ENCODE measurements around the gene MTA1. TPM values are rescaled to one million over a fixed set of nuclear protein-coding genes. Genes with fewer than 3 reads are reported as not detected.

The MTA1 gene
- total RNA-seq, 4 donors from 2014 or later: 75.7 to 295 (median 165) TPM

- no peak overlapping the region for H3K4me3 ChIP-seq
- DNase-seq: no peak
- H3K27me3 ChIP-seq: no peaks in the 10 kb centered on the region
- no peak for TF ChIP-seq POLR2A (IDR thresholded peaks at IDR 0.05)
- TF ChIP-seq, protein P1, sequence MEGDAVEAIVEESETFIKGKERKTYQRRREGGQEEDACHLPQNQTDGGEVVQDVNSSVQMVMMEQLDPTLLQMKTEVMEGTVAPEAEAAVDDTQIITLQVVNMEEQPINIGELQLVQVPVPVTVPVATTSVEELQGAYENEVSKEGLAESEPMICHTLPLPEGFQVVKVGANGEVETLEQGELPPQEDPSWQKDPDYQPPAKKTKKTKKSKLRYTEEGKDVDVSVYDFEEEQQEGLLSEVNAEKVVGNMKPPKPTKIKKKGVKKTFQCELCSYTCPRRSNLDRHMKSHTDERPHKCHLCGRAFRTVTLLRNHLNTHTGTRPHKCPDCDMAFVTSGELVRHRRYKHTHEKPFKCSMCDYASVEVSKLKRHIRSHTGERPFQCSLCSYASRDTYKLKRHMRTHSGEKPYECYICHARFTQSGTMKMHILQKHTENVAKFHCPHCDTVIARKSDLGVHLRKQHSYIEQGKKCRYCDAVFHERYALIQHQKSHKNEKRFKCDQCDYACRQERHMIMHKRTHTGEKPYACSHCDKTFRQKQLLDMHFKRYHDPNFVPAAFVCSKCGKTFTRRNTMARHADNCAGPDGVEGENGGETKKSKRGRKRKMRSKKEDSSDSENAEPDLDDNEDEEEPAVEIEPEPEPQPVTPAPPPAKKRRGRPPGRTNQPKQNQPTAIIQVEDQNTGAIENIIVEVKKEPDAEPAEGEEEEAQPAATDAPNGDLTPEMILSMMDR (IDR thresholded peaks at IDR 0.05): no peak
- H3K4me1 ChIP-seq: no peaks in the 10 kb centered on the region
- peaks cover 0 to 27% (median 0%) of the 10 kb centered on the region in 3 donors for H3K36me3 ChIP-seq
- no peaks in the 10 kb centered on the region for H3K9me3 ChIP-seq
- H3K27ac ChIP-seq: no peak overlapping the region
Measured at GRCh38 chr14:105378199-105378598, 41.4 kb upstream of the MTA1 start.

- H3K27me3 ChIP-seq: no peaks in the 10 kb centered on the region
- H3K4me3 ChIP-seq: no peak overlapping the region
- H3K27ac ChIP-seq: no peak overlapping the region
- no peak for DNase-seq
- peaks cover 0 to 36% (median 0%) of the 10 kb centered on the region in 3 donors for H3K36me3 ChIP-seq
- TF ChIP-seq, protein P1 (IDR thresholded peaks at IDR 0.05): no peak
- no peak for TF ChIP-seq POLR2A (IDR thresholded peaks at IDR 0.05)
- no peaks in the 10 kb centered on the region for H3K9me3 ChIP-seq
- H3K4me1 ChIP-seq: no peaks in the 10 kb centered on the region
Measured at GRCh38 chr14:105378873-105379685, 40.5 kb upstream of the MTA1 start.

- Histone ChIP-seq H3K27me3 (no peaks in the 10 kb centered on the region), H3K9me3 (no peaks in the 10 kb centered on the region), H3K27ac (no peak overlapping the region), H3K36me3 (peaks cover 0 to 44% (median 0%) of the 10 kb centered on the region in 3 donors), H3K4me1 (no peaks in the 10 kb centered on the region), H3K4me3 (no peak overlapping the region)
- no peak for TF ChIP-seq POLR2A (IDR thresholded peaks at IDR 0.05)
- TF ChIP-seq, protein P1 (IDR thresholded peaks at IDR 0.05): no peak
- DNase-seq: no peak
Measured at GRCh38 chr14:105379946-105380345, 39.7 kb upstream of the MTA1 start.

- Histone ChIP-seq H3K9me3 (no peaks in the 10 kb centered on the region), H3K27me3 (no peaks in the 10 kb centered on the region), H3K4me3 (no peak overlapping the region), H3K27ac (no peak overlapping the region), H3K4me1 (no peaks in the 10 kb centered on the region), H3K36me3 (peaks cover 0 to 52% (median 0%) of the 10 kb centered on the region in 3 donors)
- DNase-seq: no peak
- TF ChIP-seq POLR2A (IDR thresholded peaks at IDR 0.05): no peak
- TF ChIP-seq, protein P1 (IDR thresholded peaks at IDR 0.05): no peak
Measured at GRCh38 chr14:105380756-105381155, 38.9 kb upstream of the MTA1 start.

DNA sequence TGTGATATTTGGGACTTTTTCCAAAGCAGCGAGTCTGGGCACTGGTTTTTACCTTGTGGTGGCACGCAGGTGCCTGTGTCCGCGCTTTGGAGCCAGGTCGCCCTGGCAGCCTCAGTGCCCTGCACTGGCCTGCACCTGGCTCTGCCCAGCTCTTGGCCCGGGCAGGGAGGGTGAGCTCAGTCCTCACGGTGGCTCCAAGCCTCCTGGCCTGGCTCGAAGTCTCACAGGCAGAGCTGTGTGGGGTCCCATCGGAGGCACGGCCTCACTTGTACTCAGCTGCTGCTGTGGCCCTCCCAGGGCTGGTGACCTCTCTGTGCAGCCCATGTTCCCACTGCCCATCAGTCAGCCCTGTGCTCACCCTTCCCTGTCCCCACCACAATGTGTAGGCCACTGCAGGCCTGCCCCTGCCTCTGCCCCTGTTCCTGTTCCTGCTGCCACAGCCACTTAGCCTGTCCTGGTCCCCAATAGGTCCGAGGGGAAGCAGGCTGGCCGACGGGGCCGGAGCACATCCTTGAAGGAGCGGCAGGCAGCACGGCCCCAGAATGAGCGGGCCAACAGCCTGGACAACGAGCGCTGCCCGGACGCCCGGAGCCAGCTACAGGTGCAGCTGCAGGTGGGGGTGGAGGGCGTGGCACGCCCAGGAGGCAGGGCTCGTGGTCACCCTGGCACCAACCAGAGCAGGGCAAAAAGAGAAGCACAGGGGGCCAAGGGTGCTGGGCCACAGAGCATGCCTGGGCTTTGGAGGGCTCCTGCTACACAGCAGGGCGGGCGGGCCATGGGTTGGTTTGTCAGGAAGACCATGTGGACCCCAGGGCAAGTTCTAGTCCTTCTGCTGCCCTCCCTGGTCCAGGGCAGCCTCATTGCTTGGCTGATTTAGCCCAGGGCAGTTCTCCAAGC, 37.9 kb upstream of the MTA1 start:
- Histone ChIP-seq H3K9me3 (no peaks in the 10 kb centered on the region), H3K4me3 (no peak overlapping the region), H3K27ac (no peak overlapping the region), H3K36me3 (peaks cover 0 to 55% (median 0%) of the 10 kb centered on the region in 3 donors), H3K4me1 (no peaks in the 10 kb centered on the region), H3K27me3 (no peaks in the 10 kb centered on the region)
- DNase-seq: no peak
- TF ChIP-seq, protein P1 (IDR thresholded peaks at IDR 0.05): no peak
- no peak for TF ChIP-seq POLR2A (IDR thresholded peaks at IDR 0.05)

Data from Peyer's patch (tissue), 4 donors.